CD8-positive, alpha-beta memory T cell (primary cell): ENCODE data around the gene INF2. TPM values are rescaled to one million over a fixed set of nuclear protein-coding genes. Genes with fewer than 3 reads are reported as not detected.
"Not testable (repeated sequence)": the region's sequence is repeated elsewhere in the genome, so short reads cannot be mapped to it uniquely, and the experiment has no call there.

Experiments used
- CTCF ChIA-PET: fragments of 350-600 bp; sonication (Branson Sonifier 250); formaldehyde crosslinking; loops from one replicate; lab custom pipeline; 2021; ENCODE audit warnings: antibody characterized with exemption; lab: Charles Lee
- POLR2A ChIA-PET: fragments of 350-600 bp; sonication (Branson Sonifier 250); formaldehyde crosslinking; loops from one replicate; lab custom pipeline; 2021; ENCODE audit warnings: antibody characterized with exemption; lab: Charles Lee
- DNase-seq, 5 donors: peaks; one replicate each; pipeline versions ENCODE4 v3.0.0 to v3.0.0-alpha.2; 2020 to 2022; ENCODE audit warnings: mixed read lengths in 1 of 5
- H3K27ac ChIP-seq: one replicate; pipeline ENCODE4 v1.7.0; 2013; ENCODE audit warnings: low read depth, mild to moderate bottlenecking, low read length, moderate library complexity
- H3K27me3 ChIP-seq: 2 replicates; pipeline ENCODE4 v1.7.0; 2013; ENCODE audit warnings: low read length, mild to moderate bottlenecking; ENCODE audit not compliant: insufficient read depth, poor library complexity, severe bottlenecking
- H3K36me3 ChIP-seq: 2 replicates; pipeline ENCODE4 v1.7.0; 2013; ENCODE audit warnings: mild to moderate bottlenecking, low read length, moderate library complexity; ENCODE audit not compliant: insufficient read depth
- H3K4me1 ChIP-seq: 2 replicates; pipeline ENCODE4 v1.7.0; 2013; ENCODE audit warnings: mild to moderate bottlenecking, low read length, moderate library complexity; ENCODE audit not compliant: insufficient read depth
- H3K4me3 ChIP-seq: 2 replicates; pipeline ENCODE4 v1.7.0; 2013; ENCODE audit warnings: mild to moderate bottlenecking, low read length
- H3K9me3 ChIP-seq: 2 replicates; pipeline ENCODE4 v1.7.0; 2013; ENCODE audit warnings: mild to moderate bottlenecking, low read length
- H3K27ac Mint-ChIP-seq, 8 donors: one replicate each; pipeline ENCODE4 v1.8.0; 2020 to 2021; ENCODE audit warnings: mixed read lengths in 8 of 8, mild to moderate bottlenecking in 6 of 8, inconsistent platforms in 3 of 8, moderate library complexity in 3 of 8
- H3K27me3 Mint-ChIP-seq, 2 donors: one replicate each; pipeline ENCODE4 v1.8.0; 2020 to 2021; ENCODE audit warnings: mixed read lengths in 2 of 2, mild to moderate bottlenecking in 1 of 2, moderate library complexity in 1 of 2
- H3K36me3 Mint-ChIP-seq, 3 donors: one replicate each; pipeline ENCODE4 v1.8.0; 2020 to 2021; ENCODE audit warnings: mixed read lengths in 3 of 3, inconsistent platforms in 1 of 3, mild to moderate bottlenecking in 1 of 3
- H3K4me1 Mint-ChIP-seq, 3 donors: one replicate each; pipeline ENCODE4 v1.8.0; 2020 to 2021; ENCODE audit warnings: mixed read lengths in 3 of 3, inconsistent platforms in 1 of 3, mild to moderate bottlenecking in 1 of 3
- H3K4me3 Mint-ChIP-seq, 7 donors: one replicate each; pipeline ENCODE4 v1.8.0; 2020 to 2021; ENCODE audit warnings: mixed read lengths in 7 of 7, mild to moderate bottlenecking in 6 of 7, moderate library complexity in 4 of 7, inconsistent platforms in 2 of 7
- H3K9me3 Mint-ChIP-seq, 5 donors: one replicate each; pipeline ENCODE4 v1.8.0; 2020 to 2022; ENCODE audit warnings: mixed read lengths in 5 of 5, mild to moderate bottlenecking in 3 of 5, moderate library complexity in 2 of 5, inconsistent platforms in 1 of 5
- polyA plus RNA-seq: library from polyadenylated mRNA; unstranded; fragments of 300-500 nt; fragmentation: Illumina TruSeq; gene quantifications from one replicate; pipeline ENCODE4 v1.2.3, GENCODE V29; 2021
- total RNA-seq, 2 experiments: library from RNA; stranded (reverse); gene quantifications; one replicate each; pipeline ENCODE4 v1.2.3, GENCODE V29; 2021

Gene INF2
- total and polyA plus RNA-seq, 3 experiments from 2014 or later: 4.6 to 56.3 (median 55.9) TPM

DNA sequence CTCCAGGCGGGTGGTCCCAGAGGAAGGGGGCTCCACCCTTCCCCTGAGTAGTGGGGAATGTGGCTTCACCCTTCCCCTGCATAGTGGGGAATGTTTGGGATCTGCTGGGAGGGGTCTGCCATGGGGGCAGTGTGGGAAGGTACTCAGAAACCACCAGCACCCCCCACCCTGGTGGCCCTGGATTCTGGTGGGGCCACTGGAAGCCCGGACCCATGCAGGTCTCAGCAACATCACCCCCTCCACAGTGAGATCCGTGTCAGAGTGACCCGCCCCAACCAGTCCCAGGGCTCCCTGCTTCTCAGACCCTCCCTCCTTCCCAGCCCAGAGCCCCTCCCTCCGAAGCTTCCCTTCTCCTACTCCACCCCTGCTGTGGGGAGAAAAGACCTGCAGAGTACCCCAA, 30.3 kb upstream of the INF2 start:
- DNase-seq: no peak
- H3K4me3 ChIP-seq: no peak overlapping the region
- Mint-ChIP-seq H3K4me1 (peaks cover 11 to 13% (median 11%) of the 10 kb centered on the region in 3 donors), H3K27me3 (peaks cover 22 to 34% of the 10 kb centered on the region in 2 donors), H3K36me3 (no peaks in the 10 kb centered on the region), H3K9me3 (peaks cover 0 to 6% (median 0%) of the 10 kb centered on the region in 5 donors), H3K27ac (no peak overlapping the region), H3K4me3 (no peak overlapping the region)
- CTCF ChIA-PET: no interaction called here
- no peak overlapping the region for H3K27ac ChIP-seq
- peaks cover 25% of the 10 kb centered on the region for H3K4me1 ChIP-seq
- peaks cover 7% of the 10 kb centered on the region for H3K27me3 ChIP-seq
- POLR2A ChIA-PET: no interaction called here
- no peaks in the 10 kb centered on the region for H3K36me3 ChIP-seq
- no peaks in the 10 kb centered on the region for H3K9me3 ChIP-seq

GRCh38 chr14:104659764-104660523, 29.5 kb upstream of the INF2 start:
- no peak for DNase-seq
- H3K4me1 Mint-ChIP-seq: peaks cover 16 to 17% (median 17%) of the 10 kb centered on the region in 3 donors
- Histone ChIP-seq H3K27ac (no peak overlapping the region), H3K4me1 (peaks cover 31% of the 10 kb centered on the region), H3K4me3 (no peak overlapping the region), H3K9me3 (no peaks in the 10 kb centered on the region), H3K27me3 (peaks cover 7% of the 10 kb centered on the region), H3K36me3 (no peaks in the 10 kb centered on the region)
- no peaks in the 10 kb centered on the region for H3K36me3 Mint-ChIP-seq
- ChIA-PET POLR2A (no interaction called here), CTCF (interaction anchor here (1.2 kb wide), 1 partner anchor 8 kb away, joined by 5 read pairs; no protein-coding TSS in a partner anchor)
- H3K27me3 Mint-ChIP-seq: peaks cover 19 to 41% of the 10 kb centered on the region in 2 donors
- no peak overlapping the region for H3K27ac Mint-ChIP-seq
- H3K9me3 Mint-ChIP-seq: peaks cover 0 to 6% (median 0%) of the 10 kb centered on the region in 5 donors
- no peak overlapping the region for H3K4me3 Mint-ChIP-seq

- H3K4me3 ChIP-seq: no peak overlapping the region
- H3K27me3 ChIP-seq: peaks cover 7% of the 10 kb centered on the region
- Mint-ChIP-seq H3K9me3 (peaks cover 0 to 6% (median 0%) of the 10 kb centered on the region in 5 donors), H3K4me3 (peak overlapping the region in 1 of 7 donors; percentile 50), H3K27me3 (peaks cover 25 to 47% of the 10 kb centered on the region in 2 donors), H3K36me3 (no peaks in the 10 kb centered on the region), H3K4me1 (peaks cover 22 to 24% (median 23%) of the 10 kb centered on the region in 3 donors), H3K27ac (peak overlapping the region in 1 of 8 donors; percentile 43)
- peaks cover 38% of the 10 kb centered on the region for H3K4me1 ChIP-seq
- CTCF ChIA-PET: interaction anchor here (1.2 kb wide), 1 partner anchor 9 kb away, joined by 5 read pairs; no protein-coding TSS in a partner anchor
- no peak overlapping the region for H3K27ac ChIP-seq
- no peaks in the 10 kb centered on the region for H3K36me3 ChIP-seq
- no peaks in the 10 kb centered on the region for H3K9me3 ChIP-seq
- no peak for DNase-seq
- POLR2A ChIA-PET: no interaction called here
Observed at GRCh38 chr14:104660597-104660996, 28.8 kb upstream of the INF2 start.

GRCh38 chr14:104661086-104661485, 28.3 kb upstream of the INF2 start:
- POLR2A ChIA-PET: no interaction called here
- Histone ChIP-seq H3K27me3 (peaks cover 7% of the 10 kb centered on the region), H3K9me3 (no peaks in the 10 kb centered on the region), H3K4me3 (no peak overlapping the region), H3K36me3 (no peaks in the 10 kb centered on the region), H3K4me1 (peaks cover 43% of the 10 kb centered on the region), H3K27ac (no peak overlapping the region)
- Mint-ChIP-seq H3K27me3 (peaks cover 25 to 43% of the 10 kb centered on the region in 2 donors), H3K36me3 (no peaks in the 10 kb centered on the region), H3K27ac (peak overlapping the region in 1 of 8 donors; percentile 27), H3K4me3 (no peak overlapping the region), H3K9me3 (peaks cover 0 to 6% (median 0%) of the 10 kb centered on the region in 5 donors), H3K4me1 (peaks cover 26 to 27% (median 27%) of the 10 kb centered on the region in 3 donors)
- CTCF ChIA-PET: interaction anchor here (1.2 kb wide), 1 partner anchor 9 kb away, joined by 5 read pairs; no protein-coding TSS in a partner anchor
- no peak for DNase-seq

GRCh38 chr14:104661528-104662157, 27.8 kb upstream of the INF2 start:
- DNase-seq, CTCF ChIA-PET, POLR2A ChIA-PET, H3K27ac ChIP-seq, H3K4me3 Mint-ChIP-seq, H3K27me3 ChIP-seq, H3K9me3 Mint-ChIP-seq, H3K36me3 ChIP-seq, H3K27ac Mint-ChIP-seq, H3K36me3 Mint-ChIP-seq, H3K4me3 ChIP-seq, H3K9me3 ChIP-seq: not testable (repeated sequence)
- H3K4me1 Mint-ChIP-seq: peaks cover 26 to 30% (median 30%) of the 10 kb centered on the region in 3 donors
- peaks cover 46% of the 10 kb centered on the region for H3K4me1 ChIP-seq
- peaks cover 25 to 39% of the 10 kb centered on the region in 2 donors for H3K27me3 Mint-ChIP-seq

DNA sequence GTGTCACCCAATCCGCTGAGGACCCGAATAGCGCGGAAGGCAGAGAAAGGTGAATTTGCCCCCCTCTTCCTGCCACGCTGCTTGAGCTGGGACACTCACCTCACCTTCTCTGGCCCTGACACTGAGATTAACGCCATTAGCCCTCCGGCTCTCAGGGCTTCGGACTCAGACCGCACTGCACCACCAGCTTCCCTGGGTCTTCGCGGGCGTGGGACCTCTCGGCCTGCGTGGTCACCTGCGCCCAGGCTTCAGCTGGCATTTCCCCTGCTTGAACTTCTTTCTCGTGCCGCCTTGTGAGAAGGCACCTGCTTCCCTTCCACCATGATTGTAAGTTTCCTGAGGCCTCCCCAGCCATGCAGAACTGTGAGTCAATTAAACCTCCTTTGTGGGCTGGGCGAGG, 26.9 kb upstream of the INF2 start:
- CTCF ChIA-PET, DNase-seq, H3K36me3 Mint-ChIP-seq, POLR2A ChIA-PET, H3K27ac ChIP-seq, H3K27ac Mint-ChIP-seq, H3K27me3 ChIP-seq, H3K9me3 ChIP-seq, H3K4me3 ChIP-seq, H3K9me3 Mint-ChIP-seq, H3K36me3 ChIP-seq: not testable (repeated sequence)
- H3K4me1 Mint-ChIP-seq: peaks cover 26 to 30% (median 30%) of the 10 kb centered on the region in 3 donors
- H3K27me3 Mint-ChIP-seq: peaks cover 25 to 39% of the 10 kb centered on the region in 2 donors
- H3K4me1 ChIP-seq: peaks cover 39% of the 10 kb centered on the region
- H3K4me3 Mint-ChIP-seq: peak overlapping the region in 1 of 7 donors; percentile 36

DNA sequence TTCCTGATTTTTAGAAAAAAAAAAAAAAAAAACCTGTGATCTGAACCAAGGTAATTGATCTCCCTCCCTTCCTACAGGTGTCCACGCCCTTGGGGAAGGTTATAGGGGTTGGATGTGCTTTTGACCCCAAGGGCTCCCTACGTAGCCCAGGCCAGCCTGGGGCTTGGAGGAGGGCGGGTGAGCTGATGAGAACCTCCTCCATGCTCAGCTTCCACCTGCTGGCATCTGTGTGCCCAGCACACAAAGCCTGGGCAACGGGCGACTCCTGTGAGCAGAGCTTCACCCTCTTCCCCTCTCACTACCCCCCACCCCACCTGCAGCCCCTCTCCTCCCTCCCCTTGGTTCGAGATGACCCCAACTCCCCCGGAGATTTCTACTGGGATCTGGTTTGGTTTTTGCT, 25.3 kb upstream of the INF2 start:
- POLR2A ChIA-PET: interaction anchor here (0.7 kb wide), 1 partner anchor 1046 kb away, joined by 5 read pairs; no protein-coding TSS in a partner anchor
- H3K27ac Mint-ChIP-seq: peak overlapping the region in 1 of 8 donors; percentile 54
- CTCF ChIA-PET: no interaction called here
- H3K9me3 ChIP-seq: no peaks in the 10 kb centered on the region
- peak overlapping the region in 1 of 7 donors; percentile 38 for H3K4me3 Mint-ChIP-seq
- no peak overlapping the region for H3K4me3 ChIP-seq
- H3K36me3 ChIP-seq: no peaks in the 10 kb centered on the region
- peaks cover 21 to 32% of the 10 kb centered on the region in 2 donors for H3K27me3 Mint-ChIP-seq
- peaks cover 5% of the 10 kb centered on the region for H3K27me3 ChIP-seq
- H3K4me1 Mint-ChIP-seq: peaks cover 21 to 30% (median 27%) of the 10 kb centered on the region in 3 donors
- DNase-seq: no peak
- peaks cover 33% of the 10 kb centered on the region for H3K4me1 ChIP-seq
- no peak overlapping the region for H3K27ac ChIP-seq
- no peaks in the 10 kb centered on the region for H3K36me3 Mint-ChIP-seq
- peaks cover 0 to 6% (median 0%) of the 10 kb centered on the region in 5 donors for H3K9me3 Mint-ChIP-seq

GRCh38 chr14:104664588-104664987, 24.8 kb upstream of the INF2 start:
- H3K27ac ChIP-seq: no peak overlapping the region

More at GRCh38 chr14:104664588-104664987, 24.8 kb upstream of the INF2 start:
- H3K36me3 ChIP-seq: no peaks in the 10 kb centered on the region
- CTCF ChIA-PET: no interaction called here
- H3K4me1 Mint-ChIP-seq: peaks cover 21 to 30% (median 27%) of the 10 kb centered on the region in 3 donors
- no peak for DNase-seq
- peaks cover under 1% of the 10 kb centered on the region for H3K27me3 ChIP-seq
- peaks cover 21 to 32% of the 10 kb centered on the region in 2 donors for H3K27me3 Mint-ChIP-seq
- peak overlapping the region in 1 of 7 donors; percentile 56 for H3K4me3 Mint-ChIP-seq
- H3K9me3 ChIP-seq: no peaks in the 10 kb centered on the region
- peaks cover 33% of the 10 kb centered on the region for H3K4me1 ChIP-seq
- H3K36me3 Mint-ChIP-seq: no peaks in the 10 kb centered on the region
- no peak overlapping the region for H3K27ac Mint-ChIP-seq
- POLR2A ChIA-PET: interaction anchor here (0.7 kb wide), 1 partner anchor 1045 kb away, joined by 5 read pairs; no protein-coding TSS in a partner anchor
- H3K9me3 Mint-ChIP-seq: peaks cover 0 to 6% (median 0%) of the 10 kb centered on the region in 5 donors
- H3K4me3 ChIP-seq: no peak overlapping the region
